Epidermal melanocyte (primary cell): ENCODE results near the gene TCERG1L.
"Not testable (repeated sequence)": the region's sequence is repeated elsewhere in the genome, so short reads cannot be mapped to it uniquely, and the experiment has no call there.

Experiments used
- DNase-seq: peaks from one replicate; pipeline ENCODE4 v3.0.0; 2011; ENCODE audit warnings: low spot score; ENCODE audit not compliant: insufficient read length

TCERG1L gene, protein sequence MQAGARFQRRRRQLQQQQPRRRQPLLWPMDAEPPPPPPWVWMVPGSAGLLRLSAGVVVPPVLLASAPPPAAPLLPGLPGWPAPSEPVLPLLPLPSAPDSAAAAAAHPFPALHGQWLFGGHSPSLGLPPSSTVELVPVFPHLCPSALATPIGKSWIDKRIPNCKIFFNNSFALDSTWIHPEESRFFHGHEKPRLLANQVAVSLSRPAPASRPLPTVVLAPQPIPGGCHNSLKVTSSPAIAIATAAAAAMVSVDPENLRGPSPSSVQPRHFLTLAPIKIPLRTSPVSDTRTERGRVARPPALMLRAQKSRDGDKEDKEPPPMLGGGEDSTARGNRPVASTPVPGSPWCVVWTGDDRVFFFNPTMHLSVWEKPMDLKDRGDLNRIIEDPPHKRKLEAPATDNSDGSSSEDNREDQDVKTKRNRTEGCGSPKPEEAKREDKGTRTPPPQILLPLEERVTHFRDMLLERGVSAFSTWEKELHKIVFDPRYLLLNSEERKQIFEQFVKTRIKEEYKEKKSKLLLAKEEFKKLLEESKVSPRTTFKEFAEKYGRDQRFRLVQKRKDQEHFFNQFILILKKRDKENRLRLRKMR

DNA sequence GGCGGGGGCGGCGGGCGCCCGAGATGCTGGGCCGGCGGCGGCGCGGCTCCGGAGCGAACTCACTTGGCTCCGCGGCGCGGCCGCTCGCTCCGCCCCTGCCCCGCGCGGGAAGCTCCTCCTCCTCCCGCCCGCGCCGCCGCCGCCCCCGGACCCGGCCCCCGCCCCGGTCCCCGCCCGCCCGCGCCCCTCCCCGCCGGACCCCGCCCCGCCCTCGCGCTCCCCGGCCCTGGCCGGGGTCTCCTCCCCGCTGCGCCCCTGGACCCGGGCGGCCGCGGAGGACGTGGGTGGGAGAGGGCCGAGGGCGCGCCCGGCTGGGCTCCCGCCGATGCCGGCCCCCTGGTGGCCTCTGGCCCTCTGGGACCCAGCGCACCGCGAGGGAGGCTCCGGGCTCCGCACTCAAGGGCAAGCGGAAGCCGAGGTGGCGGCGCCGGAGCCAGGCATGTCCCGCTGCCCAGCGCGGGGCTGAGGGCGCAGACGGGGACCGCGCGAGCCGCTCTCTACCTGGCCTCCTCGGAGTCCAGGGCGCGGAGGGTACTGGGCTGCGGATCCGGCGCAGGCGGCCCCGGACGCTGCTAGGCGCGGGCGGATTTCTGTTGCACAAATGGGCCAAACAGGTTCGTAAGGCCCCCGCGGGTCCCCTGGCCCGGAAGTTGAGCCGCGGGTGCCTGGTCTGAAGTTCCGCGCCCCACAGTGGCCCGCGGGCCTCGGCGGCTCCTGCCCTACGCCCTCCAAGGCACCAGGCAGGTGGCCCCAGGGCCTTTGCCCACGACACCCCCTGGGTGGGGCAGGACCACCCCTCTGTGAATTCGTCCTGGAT lies at the start of gene TCERG1L:
TCERG1L (minus strand) TSS at position 61 of the 817 bp plus-strand sequence. CDS start 86 bp downstream, outside the sequence.
- DNase-seq, result no peak

- no peak for DNase-seq
Observed at GRCh38 chr10:131358741-131359442, 47.4 kb upstream of the TCERG1L start.

DNA sequence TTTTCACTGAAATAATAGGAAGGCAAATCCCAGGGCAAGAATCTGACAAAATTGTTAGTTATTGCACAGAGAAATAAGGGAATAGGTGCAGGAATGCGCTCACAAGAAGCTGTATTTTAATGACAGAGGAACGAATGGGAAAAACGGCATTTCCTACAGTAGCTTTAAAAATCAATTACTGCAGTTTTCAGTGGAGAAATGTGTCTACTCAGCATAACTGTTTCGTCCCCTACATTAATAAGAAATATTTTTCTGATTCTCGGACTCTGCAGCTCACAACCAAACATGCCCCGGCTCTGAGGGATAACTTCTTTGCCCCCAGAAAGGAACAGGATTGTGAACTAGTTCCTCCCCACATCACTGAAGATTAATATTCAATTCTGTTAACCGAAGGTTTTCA lies 44.9 kb upstream of the TCERG1L start:
- DNase-seq, result no peak

DNA sequence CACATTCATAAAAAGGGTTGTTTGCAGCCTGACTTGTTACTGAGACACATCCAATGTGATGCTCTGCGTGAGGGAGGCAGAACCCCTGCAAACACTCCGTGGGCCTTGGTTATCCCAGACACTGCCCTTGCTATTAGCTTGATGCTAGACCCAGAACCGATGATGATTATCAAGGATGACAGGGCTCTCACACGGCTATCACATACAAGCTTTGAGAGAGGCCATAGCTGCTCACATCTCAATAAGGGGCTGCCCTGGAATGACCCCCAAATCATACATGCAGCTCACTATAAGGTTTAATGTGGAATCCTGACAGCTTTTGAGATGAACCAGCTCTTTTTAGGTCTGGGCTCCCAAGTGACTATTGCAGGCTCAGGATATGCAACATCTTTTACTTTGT lies 44.4 kb upstream of the TCERG1L start:
- DNase-seq, result no peak

GRCh38 chr10:131355056-131355455 lies 43.5 kb upstream of the TCERG1L start:
- DNase-seq, result no peak

- no peak for DNase-seq
Observed at GRCh38 chr10:131354380-131354779, 42.9 kb upstream of the TCERG1L start.

DNA sequence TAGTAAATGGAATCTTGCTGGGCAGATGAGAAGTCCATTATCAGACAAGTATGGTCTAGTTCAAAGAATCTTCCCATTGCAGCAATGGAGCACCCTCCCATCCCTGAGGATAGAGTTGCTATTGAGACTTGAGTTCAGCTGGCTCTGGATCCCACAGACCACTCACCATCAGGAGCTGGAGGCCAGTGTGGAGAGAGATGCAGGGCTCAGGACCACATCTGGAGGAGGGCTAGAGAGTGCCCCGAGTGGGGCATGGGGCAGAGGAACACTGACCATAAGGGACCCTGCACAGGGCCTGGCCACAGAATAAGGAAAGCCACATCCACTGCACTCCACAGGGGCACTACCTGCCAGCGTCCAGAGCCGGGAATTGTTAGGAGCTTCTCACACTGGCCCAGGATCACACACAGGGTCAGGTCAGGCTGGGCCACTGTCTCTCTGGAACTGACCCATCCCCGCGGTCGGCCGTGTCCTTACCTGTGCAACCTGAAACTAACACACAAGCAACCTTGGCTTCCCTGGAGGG lies 41.3 kb upstream of the TCERG1L start:
- DNase-seq, result no peak

DNA sequence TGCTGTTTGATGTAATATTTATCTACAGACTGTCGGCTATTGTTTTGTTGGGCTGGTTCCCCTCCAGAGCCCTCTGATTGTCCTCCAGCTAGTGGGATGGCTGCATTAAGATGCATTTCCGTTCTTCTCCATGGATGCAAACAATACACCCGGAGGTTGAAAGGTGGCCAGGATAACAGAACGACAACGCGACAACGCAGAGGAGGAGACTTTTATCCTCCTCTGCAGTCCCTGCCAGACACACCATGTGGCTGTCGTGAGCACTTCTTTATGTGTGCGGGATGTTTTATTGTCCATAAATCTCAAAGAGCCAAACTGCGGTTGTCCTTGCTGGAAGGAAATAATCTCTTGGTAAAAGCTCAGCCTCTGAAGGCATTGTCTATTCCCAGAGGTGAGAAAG lies 39.1 kb upstream of the TCERG1L start:
- DNase-seq, result no peak

DNA sequence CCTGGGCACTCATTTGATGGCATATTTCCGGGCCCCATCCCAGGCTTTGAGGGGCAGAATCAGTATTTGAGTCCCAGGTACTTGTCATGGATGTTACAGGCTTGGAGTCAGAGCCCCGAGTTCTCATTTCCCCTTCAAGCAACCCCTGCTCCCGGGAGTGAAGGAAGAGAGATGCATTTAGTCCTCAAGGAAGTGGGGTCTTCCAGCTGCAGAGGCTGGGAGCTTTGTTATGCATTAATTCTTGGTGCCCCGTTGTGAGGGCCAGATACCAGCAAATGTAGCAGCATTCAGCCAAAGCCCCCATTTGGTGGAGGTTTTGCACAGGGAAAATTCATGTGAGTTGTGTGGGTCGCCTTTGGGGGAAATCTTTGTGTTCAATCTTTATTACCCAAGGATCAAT lies 38.7 kb upstream of the TCERG1L start:
- DNase-seq, result no peak

- no peak for DNase-seq
Observed at GRCh38 chr10:131346456-131346855, 34.9 kb upstream of the TCERG1L start.

DNA sequence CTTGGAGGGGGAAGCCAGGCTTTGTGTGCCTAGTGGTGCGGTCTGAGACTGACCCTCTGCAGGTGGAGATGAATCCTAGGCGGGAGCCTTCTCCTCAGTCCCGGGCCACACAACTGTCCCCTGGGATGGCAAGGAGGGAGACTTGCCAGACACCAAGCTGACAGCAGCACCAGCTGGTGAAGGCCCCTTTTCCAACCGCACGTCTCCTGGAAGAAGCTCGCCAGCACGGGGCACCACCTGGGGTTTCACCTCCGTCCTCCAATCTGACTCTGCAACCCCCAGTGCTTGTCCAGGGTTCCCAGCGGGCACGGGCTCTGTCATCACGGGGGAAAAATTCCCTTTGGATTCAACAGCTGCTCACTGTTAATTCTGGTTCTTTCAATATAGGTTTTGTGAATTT lies 34.2 kb upstream of the TCERG1L start:
- no peak for DNase-seq

GRCh38 chr10:131344747-131345146 lies 33.2 kb upstream of the TCERG1L start:
- DNase-seq, result no peak

- DNase-seq, result no peak
Observed at GRCh38 chr10:131337741-131338140, 26.2 kb upstream of the TCERG1L start.

GRCh38 chr10:131332821-131333220 lies 21.3 kb upstream of the TCERG1L start:
- DNase-seq, result no peak

DNA sequence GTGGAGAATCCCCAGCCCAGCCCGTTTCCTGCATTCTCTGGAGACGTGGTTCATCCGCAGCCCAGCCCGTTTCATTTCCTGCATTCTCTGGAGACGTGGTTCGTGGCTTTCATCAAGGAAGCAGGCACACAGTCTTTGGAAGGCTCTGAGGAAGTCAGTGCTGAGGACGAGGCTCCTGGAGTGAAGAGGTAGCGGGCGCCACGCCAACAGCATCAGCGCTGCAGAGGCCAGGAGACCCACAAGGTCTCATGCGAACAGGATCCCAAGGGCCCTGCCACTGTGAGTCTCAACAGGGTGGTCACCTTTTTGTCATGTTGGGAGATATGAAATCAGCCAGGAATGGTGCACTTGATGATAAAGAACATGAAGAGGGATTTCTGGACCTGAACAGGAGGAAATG lies 12.4 kb upstream of the TCERG1L start:
- no peak for DNase-seq

DNA sequence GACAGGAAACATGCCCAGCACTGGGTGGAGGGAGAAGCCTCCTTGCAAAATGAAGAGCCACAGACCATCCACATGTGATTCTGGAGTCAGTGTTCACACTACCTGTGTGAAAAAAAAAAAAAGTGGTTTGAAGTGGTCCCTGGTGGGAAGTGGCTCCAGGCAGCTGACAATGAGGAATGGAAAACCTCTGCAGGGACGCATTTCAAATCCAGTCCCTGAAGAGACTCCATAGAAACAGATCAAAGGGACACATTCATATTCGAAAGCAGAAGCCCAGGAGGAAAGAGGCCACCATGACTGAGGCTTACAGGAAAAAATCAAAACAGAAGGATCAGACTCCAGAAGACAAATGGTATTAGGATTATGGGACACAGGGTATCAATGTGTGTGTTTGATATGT lies 11.5 kb upstream of the TCERG1L start:
- DNase-seq, result no peak

DNA sequence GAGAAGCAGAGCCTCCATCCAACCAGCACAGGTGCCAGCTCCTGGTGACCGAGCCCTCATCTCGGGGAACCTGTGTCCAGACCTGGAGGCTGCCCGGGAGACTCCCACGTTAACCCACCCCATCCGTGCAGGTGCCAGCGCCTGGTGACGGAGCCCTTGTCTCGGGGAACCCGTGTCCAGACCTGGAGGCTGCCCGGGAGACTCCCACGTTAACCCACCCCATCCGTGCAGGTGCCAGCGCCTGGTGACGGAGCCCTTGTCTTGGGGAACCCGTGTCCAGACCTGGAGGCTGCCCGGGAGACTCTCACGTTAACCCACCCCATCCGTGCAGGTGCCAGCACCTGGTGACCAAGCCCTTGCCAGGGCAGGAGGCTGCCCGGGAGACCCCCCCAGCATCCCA lies 11.1 kb upstream of the TCERG1L start:
- DNase-seq, result not testable (repeated sequence)

- no peak for DNase-seq
Observed at GRCh38 chr10:131320860-131321604, 9.5 kb upstream of the TCERG1L start.

GRCh38 chr10:131318814-131319213 lies 7.3 kb upstream of the TCERG1L start:
- no peak for DNase-seq

- no peak for DNase-seq
Observed at GRCh38 chr10:131318291-131318690, 6.8 kb upstream of the TCERG1L start.
